ENCODE data around the gene RPRD1B. TPM values are rescaled to one million over a fixed set of nuclear protein-coding genes. Genes with fewer than 3 reads are reported as not detected.
A peak's percentile ranks its signal among the peaks of the same experiment; 100 is the strongest.

RPRD1B gene
- total RNA-seq, 1 experiment from 2014 or later = 22.9 TPM

DNA sequence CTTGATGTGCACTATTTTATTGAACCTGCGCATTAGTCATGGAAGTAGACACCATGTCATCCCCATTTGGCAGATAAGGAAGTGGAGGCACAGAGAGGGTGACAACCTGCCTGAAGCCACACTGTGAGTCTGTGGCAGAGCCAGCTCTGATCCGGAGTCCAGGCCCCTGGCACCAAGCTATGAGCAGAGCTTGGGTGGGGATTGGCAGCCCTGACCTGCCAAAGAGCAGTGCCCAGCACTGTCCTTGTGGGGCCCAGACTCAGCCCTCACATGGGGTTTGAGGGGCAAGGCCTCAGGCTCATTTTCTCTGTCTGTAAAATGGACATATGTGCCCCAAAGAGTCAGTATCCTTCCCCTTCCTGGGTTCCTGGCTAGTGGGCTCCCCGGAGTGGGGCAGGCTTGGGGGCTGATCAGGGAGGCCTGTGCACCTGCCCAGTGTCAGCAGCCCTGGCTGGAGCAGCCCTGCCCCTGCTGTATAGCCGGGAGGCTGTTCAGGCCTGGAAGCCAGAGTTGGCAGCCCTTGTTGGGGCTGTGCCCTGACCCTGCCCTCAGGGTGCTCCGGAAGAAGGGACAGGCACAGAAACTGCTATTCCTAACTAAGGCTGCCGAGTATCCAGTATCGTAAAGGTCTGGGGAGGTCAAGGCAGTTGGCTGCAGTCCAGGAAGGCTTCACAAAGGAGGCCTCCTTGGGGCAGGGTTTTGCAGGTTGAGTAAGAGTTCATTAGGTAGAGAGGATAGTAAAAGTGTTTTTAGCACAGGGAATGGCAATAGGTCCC is 92.8 kb downstream of the RPRD1B start:
- in situ Hi-C loops (cut with HindIII; ENCODE audit: low pct_unique_long_range_greater_than_20kb, low sequenced_read_pairs) = no loop called here
- DNase-seq (ENCODE audit: low read depth) = peak; percentile 92

- in situ Hi-C loops (cut with HindIII; ENCODE audit: low pct_unique_long_range_greater_than_20kb, low sequenced_read_pairs) = no loop called here
- DNase-seq (ENCODE audit: low read depth) = peak; percentile 99
Observed at GRCh38 chr20:38126932-38127621, 93.5 kb downstream of the RPRD1B start.

DNA sequence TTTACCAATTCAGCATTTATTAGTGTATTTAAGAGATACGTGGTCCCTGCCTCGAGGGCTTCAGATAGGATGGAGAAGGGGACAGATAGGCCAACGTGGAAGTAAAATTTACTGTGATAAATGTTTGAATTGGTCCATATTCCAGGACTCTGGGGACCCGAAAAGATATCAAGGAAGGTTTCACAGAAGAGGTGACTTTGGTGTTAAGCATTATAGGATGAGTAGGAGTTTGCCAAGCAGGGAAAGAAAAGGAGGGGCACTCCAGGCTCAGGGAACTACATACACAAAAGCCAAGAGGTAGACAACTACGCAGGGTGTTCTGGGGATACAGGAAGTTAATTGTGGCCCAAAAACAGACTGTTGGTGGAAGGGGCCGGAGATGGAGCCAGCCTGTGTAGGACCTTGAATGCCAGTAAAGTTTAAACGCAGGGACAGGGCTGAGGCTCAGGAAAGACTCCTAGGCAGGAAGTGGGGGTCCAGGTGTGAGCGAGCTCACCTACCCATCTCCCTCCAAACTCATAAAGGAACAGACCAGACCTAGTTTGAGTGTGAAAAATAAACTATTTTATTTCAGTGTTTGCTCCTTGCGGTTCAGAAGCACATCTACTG is 94.5 kb downstream of the RPRD1B start:
- no peak for DNase-seq (ENCODE audit: low read depth)
- in situ Hi-C loops (cut with HindIII; ENCODE audit: low pct_unique_long_range_greater_than_20kb, low sequenced_read_pairs) = no loop called here

DNA sequence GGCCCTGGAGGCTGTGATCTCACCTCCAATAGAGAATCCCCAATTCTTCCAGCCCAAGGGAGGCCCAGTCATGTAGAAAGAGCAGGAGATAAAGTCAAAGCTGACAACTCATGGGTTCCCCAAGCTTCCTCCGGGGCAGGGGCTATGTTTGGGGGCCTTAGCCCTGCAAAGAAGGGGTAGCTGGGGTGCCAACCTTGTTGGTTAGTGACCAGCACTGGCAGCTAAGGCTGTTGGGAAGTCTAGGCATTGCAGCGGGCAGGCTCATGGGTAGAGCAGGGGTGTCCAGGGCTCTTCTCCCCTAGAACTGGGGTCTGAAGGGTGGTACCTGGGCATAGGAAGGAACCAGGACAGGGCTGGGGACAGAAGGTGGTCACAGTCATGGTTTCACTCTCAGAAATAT is 95.1 kb downstream of the RPRD1B start:
- no peak for DNase-seq (ENCODE audit: low read depth)
- in situ Hi-C loops (cut with HindIII; ENCODE audit: low pct_unique_long_range_greater_than_20kb, low sequenced_read_pairs) = no loop called here

DNA sequence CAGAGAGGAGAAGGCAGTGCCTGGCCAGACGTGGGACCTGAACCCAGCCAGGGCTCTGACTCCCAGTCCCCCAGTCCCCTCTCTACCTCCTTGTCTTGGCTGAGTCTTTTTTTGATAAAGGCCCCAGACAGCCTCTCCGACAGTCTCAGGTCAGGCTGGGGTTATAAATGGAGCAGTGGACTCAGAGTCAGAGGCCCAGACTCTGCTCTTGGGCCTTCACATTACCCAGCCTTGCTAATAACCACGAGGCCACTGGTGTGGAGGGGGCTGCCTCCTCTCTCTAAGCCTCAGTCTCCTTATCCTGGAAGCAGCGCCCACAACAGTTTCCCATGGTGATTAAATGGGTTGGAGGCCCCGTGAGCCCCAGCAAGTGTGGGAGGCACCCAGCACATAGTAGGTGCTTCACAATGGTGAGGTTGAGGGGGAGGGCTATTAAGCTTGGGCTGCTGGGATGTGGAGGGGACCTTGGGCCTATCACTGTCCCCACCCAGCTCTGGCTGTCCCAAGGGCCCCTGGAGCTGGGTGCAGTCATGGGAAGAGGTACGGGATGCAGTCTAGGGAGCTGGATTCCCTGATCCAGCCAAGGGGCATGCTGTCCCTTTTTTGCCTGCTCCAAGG is 95.8 kb downstream of the RPRD1B start:
- in situ Hi-C loops (cut with HindIII; ENCODE audit: low pct_unique_long_range_greater_than_20kb, low sequenced_read_pairs) = no loop called here

GRCh38 chr20:38129893-38130609 is 96.5 kb downstream of the RPRD1B start:
- in situ Hi-C loops (cut with HindIII; ENCODE audit: low pct_unique_long_range_greater_than_20kb, low sequenced_read_pairs) = no loop called here

More for the DNA sequence above, 95.8 kb downstream of the RPRD1B start:
- no peak for DNase-seq (ENCODE audit: low read depth)

GRCh38 chr20:38130687-38131587 is 97.4 kb downstream of the RPRD1B start:
- DNase-seq (ENCODE audit: low read depth) = no peak
- in situ Hi-C loops (cut with HindIII; ENCODE audit: low pct_unique_long_range_greater_than_20kb, low sequenced_read_pairs) = no loop called here

More at GRCh38 chr20:38129893-38130609, 96.5 kb downstream of the RPRD1B start:
- DNase-seq (ENCODE audit: low read depth) = no peak

- in situ Hi-C loops (cut with HindIII; ENCODE audit: low pct_unique_long_range_greater_than_20kb, low sequenced_read_pairs) = no loop called here
- no peak for DNase-seq (ENCODE audit: low read depth)
Observed at GRCh38 chr20:38131588-38132121, 98.1 kb downstream of the RPRD1B start.

DNA sequence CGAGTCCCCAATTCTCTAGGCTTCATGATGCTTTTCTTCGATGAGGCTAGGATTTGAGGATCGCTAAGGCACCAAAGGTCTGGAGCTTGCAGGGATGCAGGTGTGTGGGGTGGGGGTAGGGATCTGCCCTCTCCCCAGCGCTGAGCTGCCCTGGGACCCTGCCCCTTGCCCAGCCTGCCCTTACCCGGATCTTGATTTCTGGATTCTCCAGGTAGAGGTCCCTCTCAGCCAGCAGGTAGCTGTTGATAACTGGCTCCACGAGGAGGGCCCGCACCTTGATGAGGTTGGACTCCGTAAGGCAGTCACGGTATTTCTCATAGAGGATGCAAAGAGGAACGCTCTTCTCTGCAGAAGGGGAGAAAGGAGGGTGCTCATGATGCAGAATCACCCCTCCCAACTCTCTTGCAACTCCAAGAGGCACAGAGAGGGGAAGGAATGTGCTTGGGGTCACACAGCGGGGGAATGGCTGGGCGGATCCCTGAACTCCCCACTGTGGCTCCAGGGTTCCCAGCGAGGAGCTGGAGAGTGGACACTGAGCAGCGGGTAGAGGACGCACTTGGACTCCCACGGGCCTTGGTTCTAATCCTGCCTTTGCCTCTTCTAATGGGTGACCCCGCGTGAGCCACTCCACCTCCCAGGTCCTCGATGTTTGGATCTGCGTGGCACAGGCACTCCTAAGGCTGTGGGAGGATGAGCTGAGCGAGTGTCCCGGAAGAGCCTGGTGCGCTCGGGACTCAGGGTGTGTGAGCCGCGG is 98.8 kb downstream of the RPRD1B start:
- in situ Hi-C loops (cut with HindIII; ENCODE audit: low pct_unique_long_range_greater_than_20kb, low sequenced_read_pairs) = no loop called here
- DNase-seq (ENCODE audit: low read depth) = no peak

GRCh38 chr20:38132910-38133501 is 99.5 kb downstream of the RPRD1B start:
- in situ Hi-C loops (cut with HindIII; ENCODE audit: low pct_unique_long_range_greater_than_20kb, low sequenced_read_pairs) = no loop called here
- no peak for DNase-seq (ENCODE audit: low read depth)

DNA sequence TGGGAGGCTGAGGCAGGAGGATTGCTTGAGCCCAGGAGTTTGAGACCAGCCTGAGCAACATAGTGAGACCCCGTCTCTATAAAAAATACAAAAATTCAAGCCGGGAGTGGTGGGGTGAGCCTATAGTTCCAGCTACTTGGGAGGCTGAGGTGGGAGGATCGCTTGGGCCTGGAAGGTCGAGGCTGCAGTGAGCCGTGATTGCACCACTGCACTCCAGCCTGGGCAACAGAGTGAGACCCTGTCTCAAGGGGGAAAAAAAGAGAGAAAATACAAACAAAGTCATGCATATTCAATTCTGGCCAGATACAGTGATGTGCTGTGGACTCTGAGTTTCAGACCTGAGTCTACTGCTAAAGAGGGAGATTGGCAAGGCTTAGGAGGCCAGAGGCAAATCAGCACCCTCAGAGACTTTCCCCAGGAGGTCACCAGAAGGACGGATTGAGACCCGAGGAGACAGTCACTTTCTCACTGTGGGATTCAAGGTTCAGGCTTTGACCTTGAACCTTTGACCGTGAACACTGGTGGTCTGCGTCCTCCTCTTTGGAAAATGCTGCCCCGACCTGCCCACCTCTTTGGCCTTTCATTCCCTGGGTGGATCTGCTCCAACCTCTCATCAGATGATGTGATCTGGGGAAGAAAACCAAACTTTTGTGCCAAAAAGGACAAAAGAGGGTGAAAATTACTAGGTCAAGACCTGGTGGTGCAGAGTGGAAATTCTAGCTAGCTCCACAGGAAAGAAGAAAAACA is 100.3 kb downstream of the RPRD1B start:
- in situ Hi-C loops (cut with HindIII; ENCODE audit: low pct_unique_long_range_greater_than_20kb, low sequenced_read_pairs) = no loop called here
- DNase-seq (ENCODE audit: low read depth) = no peak

DNA sequence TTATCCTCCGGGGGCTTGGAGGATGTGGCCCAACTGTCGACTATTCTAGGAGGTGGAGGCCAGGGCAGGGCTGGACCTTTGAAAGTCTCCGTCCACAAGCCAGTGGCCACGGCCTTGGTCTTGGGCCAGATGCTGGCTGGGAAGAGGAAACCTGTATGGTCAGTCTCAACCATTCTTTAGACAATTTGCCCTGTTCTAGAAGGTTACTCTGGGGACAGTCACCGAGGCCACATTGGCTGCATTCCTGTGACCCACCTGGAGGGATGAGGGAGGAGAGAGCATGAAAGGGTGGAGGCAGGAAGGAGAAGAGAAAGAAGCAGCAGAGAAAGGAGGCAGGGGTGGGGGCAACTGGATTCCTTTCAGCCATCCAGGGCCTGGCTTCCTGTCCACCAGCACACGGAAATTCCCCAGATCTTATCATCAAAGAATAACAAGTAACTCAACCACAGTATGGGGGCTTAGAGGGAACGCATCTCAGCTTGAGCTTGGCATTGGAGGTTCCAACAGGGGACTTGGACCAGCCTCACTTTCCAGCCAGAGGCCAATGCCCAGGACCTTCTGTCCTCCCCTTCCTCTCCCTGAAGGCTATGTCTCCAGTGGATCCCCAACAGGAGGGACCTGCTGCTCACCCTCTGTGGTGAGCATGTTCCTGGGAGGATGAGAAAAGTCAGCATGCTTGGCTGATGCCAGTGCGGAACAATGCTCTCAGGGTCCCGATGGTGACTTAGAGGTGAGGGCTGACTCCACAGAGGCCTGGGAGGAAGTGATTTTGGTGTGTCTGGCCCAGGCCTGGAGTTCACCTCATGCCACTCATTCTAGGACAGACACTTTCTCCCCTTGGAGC is 101.1 kb downstream of the RPRD1B start:
- in situ Hi-C loops (cut with HindIII; ENCODE audit: low pct_unique_long_range_greater_than_20kb, low sequenced_read_pairs) = no loop called here
- DNase-seq (ENCODE audit: low read depth) = peak; percentile 92

- DNase-seq (ENCODE audit: low read depth) = no peak
- in situ Hi-C loops (cut with HindIII; ENCODE audit: low pct_unique_long_range_greater_than_20kb, low sequenced_read_pairs) = no loop called here
Observed at GRCh38 chr20:38135271-38135650, 101.7 kb downstream of the RPRD1B start.

DNA sequence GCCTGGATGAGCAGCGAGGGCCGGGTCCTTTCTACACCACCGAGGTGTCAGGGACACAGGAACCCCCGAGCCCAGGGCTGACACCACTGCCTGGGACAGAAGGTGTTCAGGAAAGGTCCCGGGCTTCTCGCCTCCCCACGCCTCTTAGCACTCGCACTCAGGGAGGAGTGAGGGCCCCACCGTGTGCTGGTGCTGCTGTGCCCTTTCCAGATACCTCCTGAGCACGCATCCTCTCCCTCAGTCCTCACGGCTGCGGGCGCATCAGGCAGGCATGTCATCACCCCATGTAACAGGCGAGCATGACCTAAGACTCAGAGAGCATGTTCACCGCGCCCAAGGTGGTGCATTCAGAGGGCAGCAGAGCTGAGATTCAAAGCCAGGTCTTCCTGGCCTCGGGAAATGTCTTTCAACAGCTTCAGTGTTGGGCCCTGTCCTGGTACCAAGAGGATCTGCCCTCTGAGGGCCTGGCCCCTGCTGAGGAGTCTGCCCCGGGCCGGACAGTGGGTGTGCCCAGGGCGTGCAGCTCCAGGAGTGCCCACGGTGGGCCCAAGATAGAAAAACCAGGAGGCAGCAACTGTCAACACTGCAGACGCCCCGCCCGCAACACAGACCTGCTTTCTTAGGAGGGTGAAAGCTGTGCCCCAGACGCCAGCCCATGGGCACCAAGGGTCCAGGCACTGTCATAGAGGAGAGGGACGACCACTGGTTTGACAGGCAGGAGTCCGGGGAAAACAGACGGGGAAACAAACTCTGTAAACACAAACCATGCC is 102.3 kb downstream of the RPRD1B start:
- no peak for DNase-seq (ENCODE audit: low read depth)
- in situ Hi-C loops (cut with HindIII; ENCODE audit: low pct_unique_long_range_greater_than_20kb, low sequenced_read_pairs) = no loop called here

Data from Caki2 (cell line).